ENCODE data around the gene SULT1A1.

DNA sequence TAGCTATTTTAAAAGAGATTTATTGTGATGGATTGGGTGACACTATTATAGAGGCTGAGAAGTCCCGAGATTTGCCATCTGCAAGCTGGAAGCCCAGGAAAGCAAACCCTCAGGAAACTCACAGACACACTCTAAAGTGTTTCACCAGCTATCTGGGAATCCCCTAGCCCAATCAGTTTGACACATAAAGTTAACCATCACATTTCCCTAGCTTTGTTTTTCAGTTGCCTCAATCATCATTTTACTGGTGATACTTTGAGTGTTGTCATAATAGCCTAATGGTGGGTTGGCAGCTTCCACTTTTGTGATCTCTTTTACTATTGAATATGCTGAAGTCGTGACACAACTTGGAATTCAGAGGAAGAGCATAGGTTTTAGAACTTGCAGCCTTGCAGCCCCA lies 54.3 kb downstream of the SULT1A1 start:
- no peak for TF ChIP-seq EZH2 (IDR thresholded peaks at IDR 0.05; ENCODE audit: borderline replicate concordance, low read length)
- TF ChIP-seq, protein P1, sequence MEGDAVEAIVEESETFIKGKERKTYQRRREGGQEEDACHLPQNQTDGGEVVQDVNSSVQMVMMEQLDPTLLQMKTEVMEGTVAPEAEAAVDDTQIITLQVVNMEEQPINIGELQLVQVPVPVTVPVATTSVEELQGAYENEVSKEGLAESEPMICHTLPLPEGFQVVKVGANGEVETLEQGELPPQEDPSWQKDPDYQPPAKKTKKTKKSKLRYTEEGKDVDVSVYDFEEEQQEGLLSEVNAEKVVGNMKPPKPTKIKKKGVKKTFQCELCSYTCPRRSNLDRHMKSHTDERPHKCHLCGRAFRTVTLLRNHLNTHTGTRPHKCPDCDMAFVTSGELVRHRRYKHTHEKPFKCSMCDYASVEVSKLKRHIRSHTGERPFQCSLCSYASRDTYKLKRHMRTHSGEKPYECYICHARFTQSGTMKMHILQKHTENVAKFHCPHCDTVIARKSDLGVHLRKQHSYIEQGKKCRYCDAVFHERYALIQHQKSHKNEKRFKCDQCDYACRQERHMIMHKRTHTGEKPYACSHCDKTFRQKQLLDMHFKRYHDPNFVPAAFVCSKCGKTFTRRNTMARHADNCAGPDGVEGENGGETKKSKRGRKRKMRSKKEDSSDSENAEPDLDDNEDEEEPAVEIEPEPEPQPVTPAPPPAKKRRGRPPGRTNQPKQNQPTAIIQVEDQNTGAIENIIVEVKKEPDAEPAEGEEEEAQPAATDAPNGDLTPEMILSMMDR (IDR thresholded peaks at IDR 0.05; ENCODE audit: low read length): no peak
